Stimulated activated naive B cell treated with anti-CD40 and anti-IgM and Interleukin-4, amounts not matched to agents 10 μg/mL and 1 μg/mL and 100 μg/mL, for 72 hours (primary cell): ENCODE data around the gene AGBL4.

Experiments used
- ATAC-seq, 2 donors: fragments of 150-1000 bp; cut with Tn5 transposase; replicated peaks; 2 replicates each; pipeline ENCODE4 v1.10.0; 2021; ENCODE audit warnings: moderate library complexity in 1 of 2
- DNase-seq: peaks from one replicate; pipeline ENCODE4 v3.0.0; 2021
- H3K27ac Mint-ChIP-seq: one replicate; pipeline ENCODE4 v1.8.0; 2022; ENCODE audit warnings: mild to moderate bottlenecking, mixed read lengths
- H3K27me3 Mint-ChIP-seq, 2 donors: one replicate each; pipeline ENCODE4 v1.8.0; 2022; ENCODE audit warnings: mixed read lengths in 2 of 2
- H3K36me3 Mint-ChIP-seq, 2 donors: one replicate each; pipeline ENCODE4 v1.8.0; 2022; ENCODE audit warnings: mixed read lengths in 2 of 2, mild to moderate bottlenecking in 1 of 2
- H3K4me1 Mint-ChIP-seq, 2 donors: one replicate each; pipeline ENCODE4 v1.8.0; 2022; ENCODE audit warnings: mixed read lengths in 2 of 2, mild to moderate bottlenecking in 1 of 2
- H3K4me3 Mint-ChIP-seq, 2 donors: one replicate each; pipeline ENCODE4 v1.8.0; 2022; ENCODE audit warnings: mild to moderate bottlenecking in 2 of 2, mixed read lengths in 2 of 2, moderate library complexity in 1 of 2
- H3K9me3 Mint-ChIP-seq, 2 donors: one replicate each; pipeline ENCODE4 v1.8.0; 2022; ENCODE audit warnings: mixed read lengths in 2 of 2, mild to moderate bottlenecking in 1 of 2

The AGBL4 gene

DNA sequence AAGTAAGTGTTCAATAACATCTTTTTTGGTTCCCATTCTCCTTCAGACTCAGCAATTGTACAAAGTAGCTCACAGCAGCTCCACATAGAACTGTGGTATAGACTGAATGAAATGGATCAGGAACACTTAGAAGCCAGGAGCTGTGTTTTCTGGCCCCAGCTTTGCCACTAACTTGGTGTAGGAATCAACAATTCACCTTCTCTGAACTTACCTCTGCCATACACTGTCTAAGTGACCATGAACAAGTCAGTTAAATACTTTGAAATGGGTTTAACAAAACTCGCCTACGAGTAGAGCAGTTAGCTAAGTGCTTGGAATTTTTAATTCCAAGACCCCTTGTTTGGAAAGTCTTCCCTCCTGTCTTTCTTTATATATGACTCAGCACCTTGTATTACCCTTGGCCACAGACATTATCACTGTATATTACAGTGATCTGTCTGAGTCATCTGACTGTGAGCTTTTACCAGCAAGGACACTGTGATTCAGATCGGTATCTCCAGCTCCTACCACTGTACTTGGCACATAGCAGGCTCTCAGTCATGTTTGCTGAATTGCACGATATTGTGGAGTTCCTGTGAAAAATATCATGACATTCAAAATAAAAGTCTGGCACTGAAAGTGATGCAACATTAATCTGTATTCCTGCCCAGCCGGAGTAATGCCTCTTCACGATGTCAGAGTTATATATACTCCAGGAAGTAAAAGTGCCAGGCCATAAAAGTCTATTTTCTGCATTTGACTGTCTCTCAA lies 1145.4 kb downstream of the AGBL4 start:
- Mint-ChIP-seq H3K9me3 (no peaks in the 10 kb centered on the region), H3K4me1 (no peaks in the 10 kb centered on the region), H3K27ac (no peak overlapping the region), H3K4me3 (no peak overlapping the region), H3K27me3 (peaks cover 0 to 8% of the 10 kb centered on the region in 2 donors), H3K36me3 (no peaks in the 10 kb centered on the region)
- ATAC-seq (no peak), DNase-seq (no peak)

DNA sequence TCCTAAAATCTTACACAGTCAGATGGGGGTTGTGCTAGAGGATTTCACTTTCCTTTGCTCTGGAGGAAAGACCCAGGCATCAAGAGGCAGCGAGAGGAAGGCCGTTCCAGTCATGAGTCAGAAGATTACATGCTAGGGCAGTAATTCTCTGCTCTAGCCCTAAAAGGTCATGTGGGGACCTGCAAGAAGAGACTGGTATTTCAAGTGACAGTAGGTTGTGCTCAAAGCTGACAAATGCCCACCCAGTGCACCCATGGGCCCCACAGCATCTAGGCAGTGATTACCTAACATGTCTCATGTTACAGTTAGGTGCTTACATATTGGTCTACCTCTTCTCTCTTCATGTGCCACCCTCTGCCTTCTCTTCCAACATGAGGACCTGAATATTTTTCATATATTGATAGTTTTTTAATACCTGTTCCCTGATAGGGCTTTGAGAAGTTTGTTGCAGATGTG lies 1147.4 kb downstream of the AGBL4 start:
- H3K27me3 Mint-ChIP-seq, result peaks cover 0 to 10% of the 10 kb centered on the region in 2 donors
- H3K4me3 Mint-ChIP-seq, result no peak overlapping the region
- no peak for DNase-seq
- H3K4me1 Mint-ChIP-seq, result no peaks in the 10 kb centered on the region
- peak in 1 of 2 donors; percentile 19 for ATAC-seq
- H3K36me3 Mint-ChIP-seq, result no peaks in the 10 kb centered on the region
- no peak overlapping the region for H3K27ac Mint-ChIP-seq
- H3K9me3 Mint-ChIP-seq, result no peaks in the 10 kb centered on the region

DNA sequence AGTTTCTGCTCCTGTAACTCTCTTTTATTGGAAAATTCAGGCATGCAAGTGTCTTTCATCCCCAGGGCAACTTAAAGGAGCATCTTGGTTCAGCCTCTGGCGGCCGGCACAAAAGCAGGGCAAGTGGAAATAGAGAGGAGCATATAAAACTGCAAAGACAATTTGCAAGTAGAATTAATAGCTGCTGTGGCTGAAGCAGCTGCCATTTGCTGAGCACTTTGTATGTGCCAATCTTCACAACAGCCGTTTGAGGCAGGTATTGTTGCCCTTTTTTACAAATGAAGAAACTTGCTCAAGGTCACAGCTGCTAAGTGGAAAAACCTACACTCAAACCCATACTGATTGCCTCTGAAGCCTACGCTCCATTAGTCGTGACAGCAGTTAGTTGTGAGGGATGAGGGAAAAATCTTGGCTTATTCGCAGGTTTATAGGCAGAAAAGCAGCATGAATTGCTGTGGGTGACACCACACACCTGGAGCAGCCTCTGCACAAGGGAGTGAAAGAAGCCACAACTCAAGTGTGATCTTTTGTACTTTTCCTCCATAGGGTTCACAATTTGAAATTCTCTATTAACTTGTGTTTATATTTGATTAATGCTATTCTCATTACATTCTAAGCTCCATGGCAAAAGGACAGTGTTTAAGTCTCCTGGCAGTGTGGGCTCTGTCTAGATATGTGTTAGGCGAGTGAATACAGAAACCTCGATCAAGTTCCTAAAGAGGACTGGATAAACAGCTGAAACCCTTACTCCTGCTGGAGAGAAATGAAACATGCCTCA lies 1148.0 kb downstream of the AGBL4 start:
- no peak overlapping the region for H3K27ac Mint-ChIP-seq
- no peaks in the 10 kb centered on the region for H3K9me3 Mint-ChIP-seq
- DNase-seq, result no peak
- peaks cover 3 to 10% of the 10 kb centered on the region in 2 donors for H3K27me3 Mint-ChIP-seq
- peaks cover 0 to 3% of the 10 kb centered on the region in 2 donors for H3K4me1 Mint-ChIP-seq
- ATAC-seq, result no peak
- no peaks in the 10 kb centered on the region for H3K36me3 Mint-ChIP-seq
- no peak overlapping the region for H3K4me3 Mint-ChIP-seq

DNA sequence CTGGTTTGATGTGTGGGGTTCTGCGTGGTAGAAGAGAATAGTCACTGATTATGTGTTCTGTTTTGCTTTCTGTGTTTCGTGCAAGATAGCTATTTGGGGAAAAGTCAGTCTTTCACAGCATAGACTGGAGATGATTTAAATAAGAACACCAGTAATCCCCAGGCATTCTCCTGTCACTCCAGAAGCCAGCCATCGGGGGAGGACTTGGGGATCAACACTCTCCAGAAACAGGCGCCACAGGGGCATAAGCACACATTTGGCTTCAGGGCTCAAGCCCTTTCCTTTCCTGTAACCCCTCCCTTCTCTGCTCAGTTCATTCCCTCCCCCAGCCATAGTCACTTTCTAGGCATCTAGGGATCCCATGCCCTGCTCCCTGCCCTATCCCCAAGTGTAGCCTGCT lies 1149.8 kb downstream of the AGBL4 start:
- H3K4me1 Mint-ChIP-seq, result peaks cover 2 to 8% of the 10 kb centered on the region in 2 donors
- no peak overlapping the region for H3K4me3 Mint-ChIP-seq
- no peaks in the 10 kb centered on the region for H3K36me3 Mint-ChIP-seq
- H3K27ac Mint-ChIP-seq, result peak overlapping the region; percentile 16
- no peak for ATAC-seq
- H3K27me3 Mint-ChIP-seq, result peaks cover 3 to 10% of the 10 kb centered on the region in 2 donors
- DNase-seq, result no peak
- H3K9me3 Mint-ChIP-seq, result no peaks in the 10 kb centered on the region

DNA sequence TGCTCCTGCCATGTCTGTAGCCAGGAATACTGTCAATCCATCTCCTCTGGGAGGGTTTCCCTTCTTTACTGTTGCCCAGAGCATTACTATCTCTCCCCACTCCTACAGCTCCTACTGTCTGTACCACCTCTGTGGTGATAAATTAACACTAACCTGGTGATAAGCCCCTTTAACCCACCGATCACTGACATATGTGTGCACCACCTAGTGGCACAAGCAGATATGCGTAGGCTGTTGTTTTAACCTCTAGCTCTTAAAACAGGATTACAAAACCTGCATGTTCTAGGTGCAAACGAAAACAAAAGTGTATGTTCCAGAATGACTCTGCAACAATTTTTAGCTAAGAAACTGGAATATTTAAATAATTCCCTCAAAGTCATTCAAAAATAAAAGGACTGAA lies 1153.2 kb downstream of the AGBL4 start:
- DNase-seq (no peak), ATAC-seq (peak; percentile 71 to 76)
- H3K27ac Mint-ChIP-seq, result no peak overlapping the region
- H3K27me3 Mint-ChIP-seq, result peaks cover 3 to 10% of the 10 kb centered on the region in 2 donors
- H3K36me3 Mint-ChIP-seq, result no peaks in the 10 kb centered on the region
- H3K9me3 Mint-ChIP-seq, result no peaks in the 10 kb centered on the region
- H3K4me3 Mint-ChIP-seq, result no peak overlapping the region
- peaks cover 5 to 15% of the 10 kb centered on the region in 2 donors for H3K4me1 Mint-ChIP-seq

DNA sequence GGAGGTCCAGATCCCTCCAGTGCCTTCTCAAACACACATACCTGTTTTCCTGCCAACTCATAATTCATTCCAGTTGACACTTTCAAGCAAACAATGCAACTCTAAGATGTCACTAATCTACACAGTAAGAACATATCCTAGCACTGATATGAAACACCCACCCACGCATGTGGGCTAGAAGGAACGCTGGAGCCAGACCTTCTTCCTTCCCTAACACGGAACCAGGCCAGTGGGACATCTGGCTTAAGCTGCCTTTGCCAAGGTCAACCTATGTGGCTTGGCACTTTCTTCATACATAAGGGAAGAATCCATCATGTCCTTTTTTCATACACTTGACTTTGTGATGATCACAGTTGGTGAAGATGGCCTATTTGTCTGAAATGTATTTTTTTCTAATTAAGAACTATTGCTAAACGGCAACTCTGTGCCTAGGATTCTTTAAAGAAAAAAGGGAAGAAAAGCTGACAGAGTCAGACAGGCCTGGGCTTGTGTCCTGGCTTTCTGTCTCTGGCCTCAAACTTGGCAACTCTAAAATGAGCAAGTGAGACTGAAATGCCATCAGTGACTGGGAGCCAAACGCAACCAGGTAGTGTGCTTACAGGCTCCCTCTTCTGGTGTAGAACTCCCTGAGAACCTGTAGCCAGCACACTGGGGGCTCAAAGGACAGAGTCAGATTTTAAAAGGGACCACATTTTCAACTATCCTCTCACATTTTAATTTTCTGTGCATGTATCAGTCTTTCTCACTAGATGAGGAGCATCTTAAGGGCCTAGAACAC lies 1154.4 kb downstream of the AGBL4 start:
- ATAC-seq (no peak), DNase-seq (no peak)
- no peaks in the 10 kb centered on the region for H3K9me3 Mint-ChIP-seq
- H3K27me3 Mint-ChIP-seq, result peaks cover 3 to 10% of the 10 kb centered on the region in 2 donors
- no peaks in the 10 kb centered on the region for H3K36me3 Mint-ChIP-seq
- H3K4me3 Mint-ChIP-seq, result no peak overlapping the region
- H3K4me1 Mint-ChIP-seq, result peaks cover 5 to 15% of the 10 kb centered on the region in 2 donors
- H3K27ac Mint-ChIP-seq, result no peak overlapping the region

- Mint-ChIP-seq H3K27me3 (peaks cover 6 to 20% of the 10 kb centered on the region in 2 donors), H3K36me3 (peaks cover 4 to 10% of the 10 kb centered on the region in 2 donors), H3K4me1 (peaks cover 3 to 7% of the 10 kb centered on the region in 2 donors), H3K4me3 (no peak overlapping the region), H3K9me3 (peaks cover 14 to 17% of the 10 kb centered on the region in 2 donors), H3K27ac (no peak overlapping the region)
- no peak for ATAC-seq
- DNase-seq, result no peak
These were observed 1158.8 kb downstream of the AGBL4 start for GRCh38 chr1:48864913-48865312.

GRCh38 chr1:48859456-48859855 lies 1164.3 kb downstream of the AGBL4 start:
- Mint-ChIP-seq H3K4me3 (no peak overlapping the region), H3K9me3 (peaks cover 14 to 17% of the 10 kb centered on the region in 2 donors), H3K27ac (no peak overlapping the region), H3K36me3 (peaks cover 4 to 10% of the 10 kb centered on the region in 2 donors), H3K27me3 (peaks cover 10 to 37% of the 10 kb centered on the region in 2 donors), H3K4me1 (no peaks in the 10 kb centered on the region)
- no peak for DNase-seq
- no peak for ATAC-seq

DNA sequence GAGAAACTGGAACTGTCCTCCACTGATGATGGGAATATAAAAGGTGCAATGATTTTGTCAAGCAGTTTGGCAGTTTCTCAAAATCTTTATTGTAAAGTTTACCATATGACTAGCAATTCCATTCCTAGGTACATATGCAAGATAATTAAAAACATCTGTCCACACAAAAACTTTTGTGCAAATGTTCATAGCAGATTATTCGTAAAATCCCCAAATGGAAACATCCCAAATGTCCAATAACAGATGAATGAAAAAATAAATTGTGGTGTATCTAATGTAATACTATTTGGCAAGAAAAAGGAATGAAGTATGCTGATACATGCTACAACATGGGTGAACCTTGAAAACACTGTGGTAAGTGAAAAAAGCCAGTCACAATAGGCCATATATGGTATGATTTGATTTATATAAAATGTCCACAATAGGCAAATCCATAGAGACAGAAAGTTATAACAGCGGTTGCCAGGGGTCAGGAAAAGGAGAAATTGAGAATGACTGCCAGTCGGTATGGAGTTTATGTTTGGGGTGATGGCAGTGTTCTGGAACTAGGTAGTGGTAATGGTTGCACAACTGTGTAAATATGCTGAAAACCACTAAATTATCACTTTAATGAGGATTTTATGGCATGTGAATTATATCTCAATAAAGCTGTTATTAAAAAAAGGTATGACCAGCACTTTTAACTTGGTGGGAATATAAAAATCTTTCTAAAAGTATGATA lies 1165.4 kb downstream of the AGBL4 start:
- Mint-ChIP-seq H3K36me3 (peaks cover 4 to 10% of the 10 kb centered on the region in 2 donors), H3K9me3 (peaks cover 14 to 17% of the 10 kb centered on the region in 2 donors), H3K4me1 (no peaks in the 10 kb centered on the region), H3K27me3 (peaks cover 10 to 37% of the 10 kb centered on the region in 2 donors), H3K4me3 (no peak overlapping the region), H3K27ac (no peak overlapping the region)
- ATAC-seq (no peak), DNase-seq (no peak)

DNA sequence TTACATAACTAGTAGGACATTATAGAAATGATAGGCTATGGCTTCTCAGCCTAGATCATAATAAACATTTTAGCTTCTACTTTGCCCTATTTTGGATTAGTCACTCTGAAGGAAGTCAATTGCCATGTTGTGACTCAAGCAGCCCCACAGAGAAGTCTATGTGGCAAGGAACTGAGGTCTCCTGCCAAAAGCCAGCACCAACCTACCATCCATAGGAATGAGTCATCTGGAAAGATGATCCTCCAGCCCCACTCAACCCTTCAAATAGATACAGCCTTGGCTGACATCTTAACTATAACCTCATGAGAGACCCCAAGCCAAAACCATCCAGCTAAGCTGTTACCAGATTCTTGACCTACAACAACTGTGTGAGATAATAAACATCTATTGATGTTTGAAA lies 1170.7 kb downstream of the AGBL4 start:
- Mint-ChIP-seq H3K9me3 (no peaks in the 10 kb centered on the region), H3K36me3 (no peaks in the 10 kb centered on the region), H3K27ac (no peak overlapping the region), H3K4me1 (peaks cover 5 to 15% of the 10 kb centered on the region in 2 donors), H3K27me3 (peaks cover 0 to 6% of the 10 kb centered on the region in 2 donors), H3K4me3 (no peak overlapping the region)
- ATAC-seq, result no peak
- DNase-seq, result no peak

DNA sequence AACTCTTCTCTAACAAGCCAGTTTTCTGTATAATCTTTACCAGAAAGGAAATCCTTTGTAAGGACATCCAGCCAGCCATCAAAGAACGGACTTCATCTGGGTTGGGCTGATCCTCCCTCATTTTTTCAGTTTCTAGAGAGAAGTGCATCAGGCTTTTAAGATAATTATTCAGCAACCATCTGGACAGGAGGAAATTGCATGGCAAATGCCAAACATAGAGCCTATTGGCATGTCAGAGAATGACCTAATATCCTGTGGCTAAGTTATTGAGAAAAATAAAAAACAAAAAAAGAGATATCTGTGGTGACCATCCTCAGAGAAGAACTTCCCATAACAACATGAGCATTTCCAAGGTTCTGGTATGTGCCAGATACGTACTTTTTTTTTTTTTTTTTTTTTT lies 1172.1 kb downstream of the AGBL4 start:
- Mint-ChIP-seq H3K4me1 (peaks cover 5 to 16% of the 10 kb centered on the region in 2 donors), H3K9me3 (no peaks in the 10 kb centered on the region), H3K27ac (no peak overlapping the region), H3K27me3 (peaks cover 0 to 5% of the 10 kb centered on the region in 2 donors), H3K4me3 (no peak overlapping the region), H3K36me3 (no peaks in the 10 kb centered on the region)
- ATAC-seq (no peak), DNase-seq (no peak)

- Mint-ChIP-seq H3K27ac (no peak overlapping the region), H3K27me3 (peaks cover 0 to 4% of the 10 kb centered on the region in 2 donors), H3K4me3 (no peak overlapping the region), H3K9me3 (no peaks in the 10 kb centered on the region), H3K36me3 (no peaks in the 10 kb centered on the region), H3K4me1 (peaks cover 5 to 16% of the 10 kb centered on the region in 2 donors)
- ATAC-seq, result peak; percentile 60 to 78
- DNase-seq, result no peak
These were observed 1175.7 kb downstream of the AGBL4 start for GRCh38 chr1:48848035-48848434.

- Mint-ChIP-seq H3K4me1 (peaks cover 5 to 16% of the 10 kb centered on the region in 2 donors), H3K9me3 (no peaks in the 10 kb centered on the region), H3K36me3 (no peaks in the 10 kb centered on the region), H3K4me3 (no peak overlapping the region), H3K27me3 (peaks cover 0 to 4% of the 10 kb centered on the region in 2 donors), H3K27ac (no peak overlapping the region)
- DNase-seq (no peak), ATAC-seq (no peak)
These were observed 1177.3 kb downstream of the AGBL4 start for GRCh38 chr1:48846441-48846840.
